HG03432 (cell line): ENCODE data around the gene EPHB3.

ENCODE experiments used
- ATAC-seq: cut with Tn5 transposase; IDR thresholded peaks from one replicate; pipeline ENCODE4 v1.9.1; 2021; ENCODE audit warnings: mild to moderate bottlenecking, moderate library complexity; ENCODE audit not compliant: unreplicated experiment

The EPHB3 gene

GRCh38 chr3:184563561-184563925 lies 2.0 kb downstream of the EPHB3 start:
- no peak for ATAC-seq

- no peak for ATAC-seq
Measured at GRCh38 chr3:184563941-184564684, 2.5 kb downstream of the EPHB3 start.

- no peak for ATAC-seq
Measured at GRCh38 chr3:184564685-184565385, 3.2 kb downstream of the EPHB3 start.

- ATAC-seq = no peak
Measured at GRCh38 chr3:184565421-184566211, 4.0 kb downstream of the EPHB3 start.

- no peak for ATAC-seq
Measured at GRCh38 chr3:184566441-184567414, 5.1 kb downstream of the EPHB3 start.

- no peak for ATAC-seq
Measured at GRCh38 chr3:184567946-184568559, 6.5 kb downstream of the EPHB3 start.

- ATAC-seq = no peak
Measured at GRCh38 chr3:184568560-184568923, 7.0 kb downstream of the EPHB3 start.

GRCh38 chr3:184568924-184569829 lies 7.6 kb downstream of the EPHB3 start:
- no peak for ATAC-seq

GRCh38 chr3:184570035-184570434 lies 8.4 kb downstream of the EPHB3 start:
- ATAC-seq = no peak

GRCh38 chr3:184570489-184570888 lies 8.9 kb downstream of the EPHB3 start:
- no peak for ATAC-seq

- no peak for ATAC-seq
Measured at GRCh38 chr3:184571750-184572377, 10.3 kb downstream of the EPHB3 start.

GRCh38 chr3:184572633-184573270 lies 11.2 kb downstream of the EPHB3 start:
- ATAC-seq = no peak

GRCh38 chr3:184574515-184575417 lies 13.2 kb downstream of the EPHB3 start:
- ATAC-seq = no peak

- no peak for ATAC-seq
Measured at GRCh38 chr3:184575701-184576100, 14.1 kb downstream of the EPHB3 start.

- no peak for ATAC-seq
Measured at GRCh38 chr3:184576457-184577240, 15.1 kb downstream of the EPHB3 start.

GRCh38 chr3:184577546-184577945 lies 16.0 kb downstream of the EPHB3 start:
- no peak for ATAC-seq
